ENCODE measurements around the gene SEC16A. TPM values are rescaled to one million over a fixed set of nuclear protein-coding genes. Genes with fewer than 3 reads are reported as not detected.

The SEC16A gene
- polyA plus RNA-seq, 4 donors = 50.7 to 72.4 (median 60.7) TPM

- no peak for DNase-seq (ENCODE audit: low read depth in 4 of 4, low spot score in 3 of 4)
These were observed 90.9 kb downstream of the SEC16A start for GRCh38 chr9:136391737-136392537.

Other genes with a start within 250 kb of the SEC16A start
- gene QSOX2, start 237.2 kb downstream of the SEC16A start, polyA plus RNA-seq (ENCODE audit: insufficient read length in 4 of 4) = 10 to 100 TPM; 14.3 to 20.6 (median 15.5) TPM
- 1 to 10 TPM in 3 of 4 donors, under 1 TPM in 1; 0.07 to 4.7 (median 2.2) TPM for gene CCDC187, start 178.9 kb downstream of the SEC16A start, polyA plus RNA-seq (ENCODE audit: insufficient read length in 4 of 4)
- gene GPSM1, start 155.5 kb downstream of the SEC16A start, polyA plus RNA-seq (ENCODE audit: insufficient read length in 4 of 4) = 10 to 100 TPM; 24.3 to 46.1 (median 29.6) TPM
- 10 to 100 TPM in 1 of 4 donors, 1 to 10 TPM in 3; 4.8 to 28.7 (median 6.2) TPM for gene DNLZ, start 119.3 kb downstream of the SEC16A start, polyA plus RNA-seq (ENCODE audit: insufficient read length in 4 of 4)
- gene CARD9, start 109.4 kb downstream of the SEC16A start, polyA plus RNA-seq (ENCODE audit: insufficient read length in 4 of 4) = 1 to 10 TPM; 1.2 to 2.9 (median 2.2) TPM
- gene SNAPC4, start 82.9 kb downstream of the SEC16A start, polyA plus RNA-seq (ENCODE audit: insufficient read length in 4 of 4) = 10 to 100 TPM in 3 of 4 donors, 1 to 10 TPM in 1; 7.6 to 14.2 (median 12.3) TPM
- gene ENTR1, start 72.4 kb downstream of the SEC16A start, polyA plus RNA-seq (ENCODE audit: insufficient read length in 4 of 4) = 10 to 100 TPM; 42.1 to 61.4 (median 46.4) TPM
- 10 to 100 TPM; 38.7 to 70.2 (median 57.9) TPM for gene PMPCA, start 72.4 kb downstream of the SEC16A start, polyA plus RNA-seq (ENCODE audit: insufficient read length in 4 of 4)
- 10 to 100 TPM; 10.2 to 18.8 (median 13.1) TPM for gene INPP5E, start 43.2 kb downstream of the SEC16A start, polyA plus RNA-seq (ENCODE audit: insufficient read length in 4 of 4)
- gene NOTCH1, start 63.0 kb upstream of the SEC16A start, polyA plus RNA-seq (ENCODE audit: insufficient read length in 4 of 4) = 10 to 100 TPM; 15.8 to 39.3 (median 25.7) TPM
- gene EGFL7, start 179.9 kb upstream of the SEC16A start, polyA plus RNA-seq (ENCODE audit: insufficient read length in 4 of 4) = 10 to 100 TPM; 29.0 to 79.5 (median 44.5) TPM
- gene AGPAT2, start 204.4 kb upstream of the SEC16A start, polyA plus RNA-seq (ENCODE audit: insufficient read length in 4 of 4) = 10 to 100 TPM; 15.3 to 53.8 (median 36.4) TPM
- 10 to 100 TPM; 23.3 to 40.4 (median 27.4) TPM for gene DIPK1B, start 229.5 kb upstream of the SEC16A start, polyA plus RNA-seq (ENCODE audit: insufficient read length in 4 of 4)